ENCODE measurements around the gene CNPY4.

CNPY4 gene

GRCh38 chr7:100158229-100159098, 39.0 kb downstream of the CNPY4 start, which contains the start of gene TRAPPC14:
TSS of gene TRAPPC14 (minus strand) at chr7:100158723. CDS start at chr7:100158499, 224 bp downstream.
- DNase-seq, result peak; percentile 92 to 94
- Histone ChIP-seq H3K9me3 (no peaks in the 10 kb centered on the region), H3K4me3 (peak within 1 kb of the TSS; percentile 74 to 87), H3K4me1 (peaks cover 0 to 24% (median 18%) of the 10 kb centered on the region in 4 donors), H3K27ac (peak within 1 kb of the TSS; percentile 71 to 80), H3K36me3 (peaks cover 12 to 34% (median 28%) of the 10 kb centered on the region in 3 donors), H3K27me3 (no peaks in the 10 kb centered on the region)
- no peak for TF ChIP-seq CTCF (IDR thresholded peaks at IDR 0.05)
- intact Hi-C loops (cut with DNase I; ENCODE audit: low total_unique reads), result no loop called here

GRCh38 chr7:100159099-100159623, 39.7 kb downstream of the CNPY4 start:
- no peak for DNase-seq
- no peak for TF ChIP-seq CTCF (IDR thresholded peaks at IDR 0.05)
- intact Hi-C loops (cut with DNase I; ENCODE audit: low total_unique reads), result no loop called here
- peaks cover 0 to 24% (median 18%) of the 10 kb centered on the region in 4 donors for H3K4me1 ChIP-seq
- peaks cover 11 to 27% (median 21%) of the 10 kb centered on the region in 3 donors for H3K36me3 ChIP-seq
- H3K27me3 ChIP-seq, result no peaks in the 10 kb centered on the region
- H3K27ac ChIP-seq, result peak overlapping the region; percentile 71 to 80
- no peaks in the 10 kb centered on the region for H3K9me3 ChIP-seq
- H3K4me3 ChIP-seq, result peak overlapping the region; percentile 74 to 87

GRCh38 chr7:100160067-100160466, 40.6 kb downstream of the CNPY4 start:
- intact Hi-C loops (cut with DNase I; ENCODE audit: low total_unique reads), result no loop called here
- DNase-seq, result no peak
- TF ChIP-seq CTCF (IDR thresholded peaks at IDR 0.05), result no peak

GRCh38 chr7:100163006-100163531, 43.6 kb downstream of the CNPY4 start:
- Histone ChIP-seq H3K27me3 (peaks cover 0 to 4% of the 10 kb centered on the region in 2 donors), H3K4me3 (no peak overlapping the region), H3K9me3 (no peaks in the 10 kb centered on the region), H3K36me3 (no peaks in the 10 kb centered on the region), H3K4me1 (peaks cover 0 to 21% (median 11%) of the 10 kb centered on the region in 4 donors), H3K27ac (no peak overlapping the region)
- TF ChIP-seq CTCF (IDR thresholded peaks at IDR 0.05), result no peak
- DNase-seq, result no peak
- intact Hi-C loops (cut with DNase I; ENCODE audit: low total_unique reads), result no loop called here

More at GRCh38 chr7:100160067-100160466, 40.6 kb downstream of the CNPY4 start:
- H3K9me3 ChIP-seq, result no peaks in the 10 kb centered on the region
- H3K27me3 ChIP-seq, result no peaks in the 10 kb centered on the region
- H3K36me3 ChIP-seq, result peaks cover 2 to 18% (median 15%) of the 10 kb centered on the region in 3 donors
- peaks cover 0 to 22% (median 18%) of the 10 kb centered on the region in 4 donors for H3K4me1 ChIP-seq
- no peak overlapping the region for H3K4me3 ChIP-seq
- no peak overlapping the region for H3K27ac ChIP-seq

- no peak for DNase-seq
- Histone ChIP-seq H3K27me3 (peaks cover 0 to 4% of the 10 kb centered on the region in 2 donors), H3K4me3 (no peak overlapping the region), H3K4me1 (peaks cover 0 to 23% (median 12%) of the 10 kb centered on the region in 4 donors), H3K36me3 (no peaks in the 10 kb centered on the region), H3K27ac (no peak overlapping the region), H3K9me3 (no peaks in the 10 kb centered on the region)
- intact Hi-C loops (cut with DNase I; ENCODE audit: low total_unique reads), result no loop called here
- TF ChIP-seq CTCF (IDR thresholded peaks at IDR 0.05), result no peak
Observed at GRCh38 chr7:100163871-100164270, 44.4 kb downstream of the CNPY4 start.
